CD4-positive, alpha-beta T cell treated with Interleukin-2 at 100 ng/mL for 4 hours (primary cell): ENCODE results near the gene PAIP2B.
A peak's percentile ranks its signal among the peaks of the same experiment; 100 is the strongest.
"Not testable (repeated sequence)": the region's sequence is repeated elsewhere in the genome, so short reads cannot be mapped to it uniquely, and the experiment has no call there.

Experiments
- DNase-seq: peaks from one replicate; pipeline ENCODE4 v3.0.0-alpha.2; 2020; ENCODE audit warnings: low spot score

PAIP2B gene

GRCh38 chr2:71226965-71227560, at the start of gene PAIP2B:
TSS of gene PAIP2B (minus strand) at chr2:71227103. CDS start at chr2:71202589, 24,514 bp downstream.
- peak; percentile 98 for DNase-seq

GRCh38 chr2:71275939-71276310, 49.0 kb upstream of the PAIP2B start:
- no peak for DNase-seq

GRCh38 chr2:71269511-71270090, 42.7 kb upstream of the PAIP2B start:
- no peak for DNase-seq

GRCh38 chr2:71263386-71263785, 36.5 kb upstream of the PAIP2B start:
- DNase-seq = no peak

GRCh38 chr2:71261534-71261933, 34.6 kb upstream of the PAIP2B start:
- no peak for DNase-seq

GRCh38 chr2:71256421-71256820, 29.5 kb upstream of the PAIP2B start:
- no peak for DNase-seq

GRCh38 chr2:71254776-71255175, 27.9 kb upstream of the PAIP2B start:
- DNase-seq = no peak

GRCh38 chr2:71254078-71254477, 27.2 kb upstream of the PAIP2B start:
- DNase-seq = no peak

- no peak for DNase-seq
Measured at GRCh38 chr2:71253476-71253875, 26.6 kb upstream of the PAIP2B start.

GRCh38 chr2:71252862-71253261, 26.0 kb upstream of the PAIP2B start:
- DNase-seq = no peak

- no peak for DNase-seq
Measured at GRCh38 chr2:71250935-71251334, 24.0 kb upstream of the PAIP2B start.

- no peak for DNase-seq
Measured at GRCh38 chr2:71244302-71244660, 17.4 kb upstream of the PAIP2B start.

GRCh38 chr2:71243634-71244301, 16.9 kb upstream of the PAIP2B start:
- no peak for DNase-seq

- no peak for DNase-seq
Measured at GRCh38 chr2:71240794-71241193, 13.9 kb upstream of the PAIP2B start.

- DNase-seq = no peak
Measured at GRCh38 chr2:71238089-71238488, 11.2 kb upstream of the PAIP2B start.

- no peak for DNase-seq
Measured at GRCh38 chr2:71235930-71236587, 9.2 kb upstream of the PAIP2B start.

- not testable (repeated sequence) for DNase-seq
Measured at GRCh38 chr2:71233072-71233471, 6.2 kb upstream of the PAIP2B start.

- DNase-seq = peak; percentile 13
Measured at GRCh38 chr2:71226096-71226964, 573 bp downstream of the PAIP2B start.

GRCh38 chr2:71224935-71225334, 2.0 kb downstream of the PAIP2B start:
- DNase-seq = no peak

GRCh38 chr2:71224457-71224856, 2.4 kb downstream of the PAIP2B start:
- no peak for DNase-seq

GRCh38 chr2:71223767-71224333, 3.1 kb downstream of the PAIP2B start:
- no peak for DNase-seq

GRCh38 chr2:71220743-71221142, 6.2 kb downstream of the PAIP2B start:
- DNase-seq = no peak
